ENCODE data around the gene CAPN13.

Gene CAPN13, protein sequence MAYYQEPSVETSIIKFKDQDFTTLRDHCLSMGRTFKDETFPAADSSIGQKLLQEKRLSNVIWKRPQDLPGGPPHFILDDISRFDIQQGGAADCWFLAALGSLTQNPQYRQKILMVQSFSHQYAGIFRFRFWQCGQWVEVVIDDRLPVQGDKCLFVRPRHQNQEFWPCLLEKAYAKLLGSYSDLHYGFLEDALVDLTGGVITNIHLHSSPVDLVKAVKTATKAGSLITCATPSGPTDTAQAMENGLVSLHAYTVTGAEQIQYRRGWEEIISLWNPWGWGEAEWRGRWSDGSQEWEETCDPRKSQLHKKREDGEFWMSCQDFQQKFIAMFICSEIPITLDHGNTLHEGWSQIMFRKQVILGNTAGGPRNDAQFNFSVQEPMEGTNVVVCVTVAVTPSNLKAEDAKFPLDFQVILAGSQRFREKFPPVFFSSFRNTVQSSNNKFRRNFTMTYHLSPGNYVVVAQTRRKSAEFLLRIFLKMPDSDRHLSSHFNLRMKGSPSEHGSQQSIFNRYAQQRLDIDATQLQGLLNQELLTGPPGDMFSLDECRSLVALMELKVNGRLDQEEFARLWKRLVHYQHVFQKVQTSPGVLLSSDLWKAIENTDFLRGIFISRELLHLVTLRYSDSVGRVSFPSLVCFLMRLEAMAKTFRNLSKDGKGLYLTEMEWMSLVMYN

DNA sequence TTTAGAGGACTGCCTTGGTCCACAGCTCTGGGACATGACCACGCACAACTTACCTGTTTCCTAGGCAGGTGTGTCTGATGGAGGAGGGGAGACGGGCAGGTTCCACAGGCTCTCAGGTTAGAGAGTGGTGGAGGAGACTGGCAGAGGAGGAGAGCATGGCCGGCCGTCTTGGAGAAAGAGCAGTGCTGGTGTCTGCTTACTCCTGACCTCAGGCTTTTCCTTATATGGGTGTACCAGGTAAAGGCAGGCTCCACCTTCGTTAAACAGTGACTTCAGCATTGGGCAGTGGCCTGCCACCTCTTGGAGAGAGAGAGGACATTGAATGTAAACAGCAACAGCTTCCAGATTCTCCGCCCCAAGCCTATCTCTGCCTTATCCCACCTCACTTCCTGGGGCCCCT is at the start of gene CAPN13:
CAPN13 (minus strand) TSS at position 198 of the 400 bp plus-strand sequence. CDS start 20,121 bp downstream, outside the sequence.
- no peak for DNase-seq (ENCODE audit: extremely low read depth in 1 of 2, low read depth in 1 of 2)

DNA sequence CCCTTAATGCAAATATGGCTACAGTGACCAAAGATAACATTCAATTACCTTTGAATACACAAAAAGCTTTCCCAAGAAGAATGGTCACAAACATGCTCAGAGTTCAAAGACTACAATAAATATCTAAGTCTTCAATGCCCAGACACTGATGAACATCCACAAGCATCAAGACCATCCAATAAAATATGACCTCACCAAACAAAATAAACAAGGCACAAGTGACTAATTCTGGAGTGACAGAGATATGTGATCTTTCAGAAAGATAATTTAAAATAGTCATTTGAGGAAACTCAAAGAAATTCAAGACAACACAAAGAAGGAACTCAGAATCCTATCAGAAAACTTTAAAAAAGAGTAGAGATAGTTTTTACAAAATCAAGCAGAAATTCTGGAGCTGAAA is 40.6 kb upstream of the CAPN13 start:
- DNase-seq (ENCODE audit: extremely low read depth in 1 of 2, low read depth in 1 of 2) = no peak

DNA sequence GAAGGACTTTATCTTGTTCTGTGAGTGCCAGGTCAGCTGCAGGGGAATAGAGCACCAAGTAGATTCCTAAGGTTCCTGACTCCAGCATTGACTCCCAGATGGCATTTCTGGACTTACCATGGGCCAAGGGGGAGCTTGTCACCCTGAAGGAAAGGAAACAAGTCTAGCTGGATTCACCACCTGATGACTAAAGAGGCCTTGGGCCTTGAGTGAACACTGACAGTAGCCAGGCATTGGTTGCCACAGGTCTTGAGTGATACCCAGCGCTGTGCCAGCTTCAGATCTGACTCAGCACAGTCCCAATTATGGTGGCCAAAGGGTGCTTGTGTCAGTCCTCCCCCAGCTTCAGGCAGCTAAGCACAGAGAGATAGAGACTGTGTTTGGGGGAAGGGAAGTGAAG is 40.1 kb upstream of the CAPN13 start:
- DNase-seq (ENCODE audit: extremely low read depth in 1 of 2, low read depth in 1 of 2) = no peak

DNA sequence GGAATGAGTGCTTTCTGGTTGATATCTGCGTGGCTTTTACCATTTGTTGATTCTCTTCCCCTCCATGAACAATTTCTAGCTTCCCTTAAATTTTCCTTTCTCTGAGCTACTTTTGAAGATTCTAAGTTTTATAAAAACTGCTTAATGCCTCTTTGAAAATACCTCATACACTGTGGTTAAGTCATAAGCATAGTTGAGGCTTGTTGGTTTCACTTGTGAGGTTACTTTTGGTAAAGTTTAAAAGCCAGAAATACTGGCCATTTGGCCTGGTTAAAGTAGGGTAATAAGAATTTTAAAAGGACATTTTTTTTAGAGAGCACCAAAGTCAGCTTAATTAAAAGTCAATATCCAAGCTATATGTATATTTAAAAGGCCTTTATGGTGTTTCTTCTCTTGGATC is 21.3 kb upstream of the CAPN13 start:
- DNase-seq (ENCODE audit: extremely low read depth in 1 of 2, low read depth in 1 of 2) = no peak

DNA sequence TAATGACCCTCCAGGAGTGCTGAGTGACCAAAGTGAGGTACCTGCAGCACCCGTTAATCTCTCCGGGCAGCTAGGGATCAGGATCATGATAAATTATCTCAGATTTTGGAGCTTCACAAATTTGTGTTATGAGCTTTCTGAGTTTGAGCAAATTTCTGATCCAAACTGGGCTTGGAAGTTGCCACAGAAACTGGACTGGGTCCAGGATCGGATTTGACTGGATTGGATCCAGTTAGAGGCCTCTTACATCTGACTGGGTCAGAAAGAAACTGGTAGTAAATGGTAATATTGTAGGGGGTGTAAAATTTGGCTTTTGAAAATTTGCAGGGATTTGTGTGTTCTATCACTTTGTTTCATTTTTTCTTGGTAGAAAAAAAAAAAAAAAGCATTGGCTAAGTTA is 19.7 kb upstream of the CAPN13 start:
- no peak for DNase-seq (ENCODE audit: extremely low read depth in 1 of 2, low read depth in 1 of 2)

DNA sequence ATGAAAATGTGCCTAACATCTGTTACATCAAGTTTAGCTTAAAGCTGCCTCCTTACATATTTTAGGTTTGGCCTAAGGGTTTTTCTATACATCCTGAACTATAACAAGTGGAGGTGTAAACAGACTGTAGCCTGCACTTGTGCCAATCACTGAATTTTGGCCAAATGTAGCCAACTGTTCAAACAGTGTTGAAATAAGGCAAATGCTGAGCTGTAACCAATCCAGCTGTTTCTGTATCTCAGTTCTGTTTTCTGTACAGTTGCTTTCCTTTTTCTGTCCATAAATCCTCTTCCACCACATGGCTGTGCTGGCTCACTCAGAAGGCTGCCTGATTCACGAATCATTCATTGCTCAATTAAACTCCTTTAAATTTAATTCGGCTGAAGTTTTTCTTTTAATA is 19.2 kb upstream of the CAPN13 start:
- DNase-seq (ENCODE audit: extremely low read depth in 1 of 2, low read depth in 1 of 2) = no peak

DNA sequence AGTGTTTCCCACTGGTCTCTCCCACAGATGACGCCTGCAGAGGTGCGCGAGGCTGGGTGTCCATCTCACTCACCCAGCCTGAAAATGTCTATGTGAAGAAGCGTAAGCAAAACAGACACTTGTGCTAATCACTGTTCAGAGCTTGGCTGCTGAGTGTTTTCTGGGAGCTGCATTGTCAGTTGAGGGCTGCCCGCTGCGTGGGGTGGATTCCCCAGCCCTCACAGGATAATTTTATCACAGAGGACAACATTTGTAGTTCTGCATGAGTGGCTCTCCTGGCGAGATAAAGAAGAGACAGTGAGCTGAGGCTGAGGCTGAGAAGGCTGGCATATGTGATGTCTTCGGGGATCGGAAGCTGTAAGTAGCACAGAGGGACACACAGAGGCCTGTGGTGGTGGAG is 16.2 kb upstream of the CAPN13 start:
- DNase-seq (ENCODE audit: extremely low read depth in 1 of 2, low read depth in 1 of 2) = no peak

DNA sequence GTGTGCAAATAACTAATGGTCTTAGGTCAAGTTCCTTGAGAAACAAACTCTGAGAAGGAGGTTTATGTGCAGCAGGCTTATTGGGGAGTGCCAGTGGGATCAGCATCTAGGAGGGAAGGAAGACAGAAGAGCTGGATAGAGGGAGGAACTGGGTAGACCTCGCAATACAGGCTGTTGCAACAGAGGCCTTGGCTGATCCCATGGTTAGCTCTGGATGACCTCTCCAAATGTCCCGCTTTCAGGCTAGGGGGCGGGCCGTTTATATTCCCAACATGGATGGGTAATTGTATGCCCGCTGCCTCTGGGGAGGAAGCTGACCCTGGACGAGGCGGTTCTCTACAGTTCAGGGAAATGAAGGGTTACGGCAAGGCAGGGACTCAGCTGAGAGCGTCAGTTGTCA is 14.7 kb upstream of the CAPN13 start:
- no peak for DNase-seq (ENCODE audit: extremely low read depth in 1 of 2, low read depth in 1 of 2)

DNA sequence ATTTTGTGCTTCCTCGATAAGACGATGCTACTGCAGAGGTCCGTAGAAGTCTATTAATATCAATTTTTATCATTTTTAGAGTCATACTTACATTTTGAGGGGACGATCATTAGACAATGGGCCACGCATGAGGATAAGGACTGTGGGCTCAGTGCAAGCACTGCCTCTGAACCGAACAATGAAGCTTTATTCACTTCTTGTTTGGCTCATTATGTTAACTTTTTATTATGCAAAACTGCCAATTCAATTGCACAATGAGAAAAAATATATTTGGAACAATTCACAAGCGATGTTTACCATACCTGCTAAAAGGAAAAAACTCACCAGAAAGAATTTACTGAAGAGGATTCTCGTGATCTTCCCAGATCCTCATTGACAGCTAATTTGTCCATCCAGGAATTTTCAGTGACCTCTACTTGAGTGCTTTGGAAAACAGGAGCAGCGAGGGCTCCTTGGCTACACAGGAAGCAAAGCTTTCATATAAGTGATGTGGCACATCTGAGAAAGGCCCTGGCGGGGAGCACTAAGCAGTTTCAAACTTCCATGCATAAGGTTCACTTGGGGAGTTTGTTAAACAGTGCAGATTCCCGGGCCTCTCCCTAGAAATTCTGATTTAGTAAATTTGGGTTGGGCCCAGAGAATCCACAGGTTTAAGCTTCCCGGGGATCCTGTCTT is 13.3 kb upstream of the CAPN13 start:
- no peak for DNase-seq (ENCODE audit: extremely low read depth in 1 of 2, low read depth in 1 of 2)

DNA sequence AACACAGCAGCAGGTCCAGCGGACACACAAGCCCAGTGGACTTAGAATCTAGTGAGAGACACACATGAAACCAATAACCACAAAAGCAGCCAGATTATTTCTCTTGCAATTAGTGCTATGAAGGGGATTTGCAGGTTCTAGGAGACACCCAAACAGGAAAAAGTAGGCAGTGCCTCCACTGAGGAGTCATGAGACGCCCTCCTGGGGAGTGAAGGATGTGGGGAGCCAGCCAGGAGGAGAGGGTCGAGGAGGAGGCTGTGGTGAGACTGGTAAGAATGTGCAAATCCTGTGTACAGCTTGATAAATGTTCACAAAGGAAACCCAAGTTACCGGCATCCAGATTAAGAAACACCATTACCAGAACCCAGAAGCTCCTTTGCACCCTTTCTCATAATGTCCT is 2.7 kb upstream of the CAPN13 start:
- no peak for DNase-seq (ENCODE audit: extremely low read depth in 1 of 2, low read depth in 1 of 2)

DNA sequence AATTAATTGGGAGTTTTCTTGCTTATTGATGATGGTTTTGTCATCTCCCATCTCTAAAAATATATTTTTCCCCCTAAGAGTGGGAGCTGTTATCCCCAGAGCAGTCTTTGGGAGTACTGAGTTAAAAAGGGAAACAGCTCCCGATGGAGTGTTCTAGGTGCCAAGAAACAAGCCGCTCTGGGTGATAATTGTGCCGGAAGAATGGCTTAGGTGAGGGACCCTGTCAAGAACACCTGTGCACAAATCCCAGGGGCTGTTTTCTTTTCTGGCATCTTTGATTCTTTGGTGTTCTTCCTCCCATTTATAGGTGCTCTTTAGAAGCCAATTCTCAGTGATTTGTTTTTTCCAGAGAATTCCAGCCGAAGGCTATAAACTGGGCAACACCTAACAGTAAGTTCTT is 1.4 kb upstream of the CAPN13 start:
- DNase-seq (ENCODE audit: extremely low read depth in 1 of 2, low read depth in 1 of 2) = no peak

DNA sequence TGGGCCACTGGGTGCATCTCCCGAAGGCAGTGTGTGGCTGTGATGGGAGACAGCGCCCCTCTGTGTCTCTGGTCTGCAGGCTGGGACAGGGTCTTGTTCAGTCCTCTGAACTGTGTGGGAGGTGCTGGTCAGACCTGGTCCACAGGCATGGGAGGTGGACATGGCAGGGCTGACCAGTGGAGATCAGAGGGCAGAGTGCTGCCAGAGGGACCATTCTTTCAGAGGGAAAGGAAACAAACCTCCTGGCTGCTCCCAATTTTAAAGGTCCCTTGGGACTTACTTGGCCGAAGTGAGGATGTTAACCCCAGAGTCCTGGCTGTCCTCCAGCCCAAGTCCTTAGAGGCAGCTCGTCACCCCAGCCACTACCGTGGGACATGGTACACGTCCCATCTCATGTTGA is 4.0 kb downstream of the CAPN13 start:
- no peak for DNase-seq (ENCODE audit: extremely low read depth in 1 of 2, low read depth in 1 of 2)

DNA sequence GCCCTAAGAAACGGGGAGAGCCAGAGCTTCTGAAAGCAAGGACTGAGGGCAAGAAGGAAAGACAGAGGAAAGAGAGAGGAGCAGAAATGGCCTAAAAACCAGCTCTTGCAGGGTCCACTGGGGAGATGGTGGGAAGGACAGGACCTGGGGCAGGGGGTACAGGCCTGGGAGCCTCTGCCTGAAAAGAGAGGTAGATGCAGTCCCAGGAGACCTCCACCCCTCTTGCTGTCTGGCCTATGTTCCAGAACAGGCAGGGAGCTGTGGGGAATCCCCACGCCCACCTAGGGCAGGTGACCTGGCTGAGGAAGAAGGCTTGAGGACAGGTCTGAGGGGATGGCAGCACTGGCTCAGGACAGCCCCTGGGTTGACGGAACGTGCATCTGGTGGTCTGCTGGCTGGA is 4.6 kb downstream of the CAPN13 start:
- no peak for DNase-seq (ENCODE audit: extremely low read depth in 1 of 2, low read depth in 1 of 2)

DNA sequence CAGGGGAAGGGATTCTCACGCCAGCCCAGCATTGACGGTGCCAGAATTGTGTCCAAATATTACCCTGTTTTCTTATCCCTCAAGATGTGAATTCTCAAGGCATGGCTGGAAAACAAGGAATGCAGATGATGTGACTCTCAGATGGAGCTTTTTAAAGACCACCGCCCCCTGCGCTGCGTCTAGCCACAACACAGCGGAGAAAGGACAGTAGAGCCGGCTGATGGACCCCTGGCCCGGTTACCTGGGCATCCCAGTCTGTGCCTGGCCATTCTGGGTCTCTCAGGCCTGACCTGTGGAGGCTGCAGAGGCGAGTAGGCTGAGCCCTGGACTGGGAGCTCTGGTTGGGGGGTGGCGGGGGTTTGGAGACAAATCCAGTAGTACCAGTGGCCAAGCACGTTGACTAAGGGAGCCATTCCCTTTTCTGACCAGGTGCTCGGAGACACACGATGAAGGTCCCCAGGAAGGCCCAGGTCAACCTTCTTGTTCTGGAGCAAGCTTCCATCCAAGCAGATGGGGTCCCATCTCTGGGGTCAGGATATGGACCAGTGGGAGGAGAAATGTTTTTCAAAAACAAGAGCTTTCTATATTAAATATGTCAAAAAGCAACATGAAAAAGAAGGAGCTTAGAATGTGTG is 5.3 kb downstream of the CAPN13 start:
- no peak for DNase-seq (ENCODE audit: extremely low read depth in 1 of 2, low read depth in 1 of 2)

DNA sequence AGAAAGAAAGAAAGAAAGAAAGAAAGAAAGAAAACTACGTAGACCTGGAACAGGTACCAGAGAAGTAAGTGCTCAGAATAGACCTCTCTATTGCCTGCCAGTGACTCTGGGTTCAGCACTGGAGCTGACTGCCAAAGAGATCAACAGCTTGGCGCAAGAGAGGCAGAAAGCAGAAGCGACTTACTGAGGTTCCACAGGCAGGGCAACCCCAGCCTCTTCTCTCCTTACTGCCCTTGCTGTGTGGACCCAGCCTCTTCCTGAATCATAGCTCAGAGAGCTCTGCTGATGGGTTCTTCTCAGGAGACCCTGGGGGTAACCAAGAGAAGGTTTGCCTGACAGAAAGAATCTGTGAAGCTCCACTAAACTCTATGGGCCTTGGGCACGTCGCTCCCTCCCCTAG is 7.1 kb downstream of the CAPN13 start:
- DNase-seq (ENCODE audit: extremely low read depth in 1 of 2, low read depth in 1 of 2) = no peak

DNA sequence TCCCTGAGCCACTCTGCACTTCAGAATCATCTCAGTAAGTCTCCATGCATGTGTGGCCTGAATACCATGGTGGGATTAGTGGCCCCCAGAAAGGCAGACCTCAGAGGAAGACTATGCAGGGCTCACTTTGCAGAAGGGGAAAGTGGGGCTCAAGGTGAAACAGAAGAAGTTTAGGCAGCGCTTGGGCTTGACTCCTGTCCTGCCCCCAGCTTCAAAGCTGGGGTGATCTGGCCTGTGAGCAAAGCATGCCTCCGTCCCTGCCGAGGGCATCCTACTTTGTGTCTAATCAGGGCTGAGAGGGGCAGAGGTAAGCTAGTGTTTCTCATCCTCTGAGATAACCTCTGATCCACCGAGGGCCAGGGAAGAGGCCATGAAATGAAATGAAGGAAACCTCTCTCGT is 7.9 kb downstream of the CAPN13 start:
- DNase-seq (ENCODE audit: extremely low read depth in 1 of 2, low read depth in 1 of 2) = no peak

DNA sequence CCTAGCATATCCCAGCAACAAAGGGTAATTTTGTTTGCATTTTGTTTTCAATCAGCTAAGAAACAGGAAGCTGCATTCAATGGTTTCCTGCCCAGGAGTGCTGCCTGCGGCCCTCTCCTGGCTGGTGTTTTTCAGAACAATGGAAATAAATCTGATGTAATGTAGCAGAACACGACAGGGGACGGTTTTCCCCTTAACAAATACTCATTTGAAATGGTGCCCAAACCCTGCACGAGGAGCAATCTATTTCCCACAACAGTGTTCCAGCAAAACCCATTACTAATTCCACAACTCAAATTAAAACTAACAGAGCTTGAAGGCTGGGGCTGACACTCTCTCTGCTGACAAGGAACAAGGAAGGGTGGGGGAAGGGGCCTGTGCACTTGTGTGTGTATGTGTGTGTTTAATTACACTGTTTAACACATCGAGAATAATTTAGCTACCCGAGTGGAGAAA is 8.7 kb downstream of the CAPN13 start:
- no peak for DNase-seq (ENCODE audit: extremely low read depth in 1 of 2, low read depth in 1 of 2)

DNA sequence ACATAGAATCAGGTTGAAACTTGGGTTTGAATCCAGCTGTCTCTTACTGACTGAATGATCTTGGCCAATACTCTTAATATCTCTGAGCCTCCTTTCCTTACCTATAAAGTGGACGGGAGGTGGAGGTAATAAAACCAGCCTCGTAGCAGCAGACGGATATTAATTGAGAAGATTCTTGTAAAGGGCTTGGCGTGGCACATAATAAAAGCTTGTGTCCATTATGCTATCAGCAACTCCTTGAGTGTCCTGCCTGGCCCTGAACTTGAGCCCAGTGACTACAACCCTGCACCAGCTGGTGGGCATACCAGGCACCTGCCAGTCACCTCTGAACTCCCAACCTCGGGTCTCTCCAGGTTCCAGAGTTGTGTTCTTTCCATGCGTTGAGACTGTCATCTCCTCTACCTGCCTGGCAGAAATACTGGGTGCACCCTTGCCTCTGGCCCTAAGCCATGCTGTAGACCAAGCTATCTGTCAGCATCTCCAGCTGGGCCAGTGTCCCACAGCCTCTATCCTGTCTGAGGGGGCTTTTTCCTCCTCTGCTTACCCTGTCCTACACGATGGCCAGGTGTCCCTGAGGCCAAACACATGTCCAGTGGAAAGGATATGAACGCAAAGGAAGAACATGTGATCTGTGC is 9.7 kb downstream of the CAPN13 start:
- DNase-seq (ENCODE audit: extremely low read depth in 1 of 2, low read depth in 1 of 2) = no peak

DNA sequence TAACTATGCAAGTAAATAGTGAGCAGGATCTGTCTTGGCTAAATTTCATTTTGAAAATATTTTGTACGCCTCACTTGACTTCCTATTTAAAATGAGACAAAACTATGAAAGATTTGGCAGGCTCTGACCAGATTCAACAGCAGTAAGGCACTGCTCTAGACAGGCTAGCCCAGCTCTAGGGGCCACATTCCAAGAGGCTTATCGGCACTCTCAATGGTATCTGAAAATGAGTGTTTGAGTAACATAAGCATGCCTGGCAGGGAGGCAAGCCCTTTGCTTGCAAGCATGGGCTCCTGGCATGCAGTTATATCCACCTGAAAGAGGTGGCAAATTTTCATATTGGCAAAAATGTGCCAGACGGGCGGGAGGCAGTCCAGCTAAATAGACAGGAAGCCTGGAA is 10.5 kb downstream of the CAPN13 start:
- DNase-seq (ENCODE audit: extremely low read depth in 1 of 2, low read depth in 1 of 2) = no peak

DNA sequence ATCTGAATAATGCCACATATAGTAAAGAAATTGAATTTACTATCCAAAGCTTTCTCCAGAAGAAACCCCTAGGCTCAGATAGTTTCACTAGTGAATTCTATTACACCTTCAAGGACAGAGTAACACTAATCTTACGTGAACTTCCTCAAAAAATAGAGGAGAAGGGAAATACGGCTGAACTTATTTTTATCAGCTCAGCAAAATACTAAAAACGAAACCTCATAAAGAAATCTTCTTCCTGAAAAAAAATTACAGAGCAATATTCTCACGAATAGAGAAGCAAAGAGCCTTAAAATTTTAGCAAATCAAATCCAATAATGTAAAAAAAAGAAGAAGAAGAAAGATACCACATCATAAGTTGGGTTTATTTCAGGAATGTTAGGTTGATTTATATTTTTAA is 14.7 kb downstream of the CAPN13 start:
- no peak for DNase-seq (ENCODE audit: extremely low read depth in 1 of 2, low read depth in 1 of 2)

DNA sequence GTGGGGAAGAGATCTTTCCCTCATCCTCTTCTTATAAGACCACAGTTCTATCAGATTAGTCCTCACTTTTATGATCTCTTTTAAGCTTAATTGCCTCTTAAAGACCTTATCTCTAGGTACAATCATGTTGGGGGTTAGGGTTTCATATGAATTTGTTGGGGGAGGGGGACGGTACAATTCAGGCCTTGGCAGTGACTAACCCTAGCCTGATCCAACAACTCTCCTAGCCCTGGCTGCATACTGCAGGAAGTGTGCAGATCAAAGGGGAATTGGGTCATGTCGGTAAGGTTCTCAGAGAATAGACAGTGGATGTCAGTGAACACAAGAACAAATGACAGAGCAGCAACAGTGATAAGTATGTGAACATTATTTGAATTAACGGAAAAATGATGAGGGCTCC is 16.4 kb downstream of the CAPN13 start:
- no peak for DNase-seq (ENCODE audit: extremely low read depth in 1 of 2, low read depth in 1 of 2)
